Activated CD4-positive, alpha-beta memory T cell treated with anti-CD3 and anti-CD28 coated beads, Interleukin-2, amount 10 ng/mL, durations not matched to agents 7 days and 5 days (primary cell): ENCODE measurements around the gene THSD8. TPM values are rescaled to one million over a fixed set of nuclear protein-coding genes. Genes with fewer than 3 reads are reported as not detected.
A peak's percentile ranks its signal among the peaks of the same experiment; 100 is the strongest.
"Not testable (repeated sequence)": the region's sequence is repeated elsewhere in the genome, so short reads cannot be mapped to it uniquely, and the experiment has no call there.

ENCODE experiments used
- CTCF ChIA-PET: fragments of 350-600 bp; sonication (Branson Sonifier 250); formaldehyde crosslinking; loops from one replicate; lab custom pipeline; 2021; ENCODE audit warnings: antibody characterized with exemption, inconsistent platforms; lab: Charles Lee
- POLR2A ChIA-PET: fragments of 350-600 bp; sonication (Branson Sonifier 250); formaldehyde crosslinking; loops from one replicate; lab custom pipeline; 2021; ENCODE audit warnings: antibody characterized with exemption; lab: Charles Lee
- DNase-seq: peaks from one replicate; pipeline ENCODE4 v3.0.0-alpha.2; 2020
- H3K27ac Mint-ChIP-seq: one replicate; pipeline ENCODE4 v1.8.0; 2021; ENCODE audit warnings: mild to moderate bottlenecking, mixed read lengths
- H3K27me3 Mint-ChIP-seq: one replicate; pipeline ENCODE4 v1.8.0; 2021; ENCODE audit warnings: mixed read lengths
- H3K36me3 Mint-ChIP-seq: one replicate; pipeline ENCODE4 v1.8.0; 2021; ENCODE audit warnings: low read depth, mixed read lengths
- H3K4me1 Mint-ChIP-seq: one replicate; pipeline ENCODE4 v1.8.0; 2021; ENCODE audit warnings: mixed read lengths
- H3K4me3 Mint-ChIP-seq: one replicate; pipeline ENCODE4 v1.8.0; 2021; ENCODE audit warnings: mild to moderate bottlenecking, mixed read lengths
- H3K9me3 Mint-ChIP-seq: one replicate; pipeline ENCODE4 v1.8.0; 2021; ENCODE audit warnings: mixed read lengths
- total RNA-seq, 2 experiments: library from RNA; stranded (reverse); gene quantifications; one replicate each; pipeline ENCODE4 v1.2.3, GENCODE V29; 2021

The THSD8 gene
- total RNA-seq, 2 experiments from 2014 or later: 19.2 to 25.5 TPM

DNA sequence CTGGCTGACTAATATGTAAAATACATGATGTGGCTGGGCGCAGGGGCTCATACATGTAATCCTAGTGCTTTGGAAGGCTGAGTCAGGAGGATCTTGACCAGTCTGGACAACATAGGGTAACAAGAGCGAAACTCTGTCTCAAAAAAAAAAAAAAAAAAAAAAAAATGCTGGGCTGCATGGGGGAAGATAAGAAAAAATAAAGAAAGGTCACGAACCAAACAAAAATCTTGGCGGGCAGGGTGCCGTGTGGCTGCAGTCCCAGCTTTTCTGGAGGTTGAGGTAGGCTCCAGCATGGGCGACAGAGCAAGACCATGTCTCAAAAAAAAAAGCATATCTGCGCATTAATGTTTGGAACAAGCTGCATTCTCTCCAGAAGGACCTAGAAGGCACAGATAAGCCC, 13.2 kb downstream of the THSD8 start:
- Mint-ChIP-seq H3K9me3 (no peaks in the 10 kb centered on the region), H3K36me3 (peaks cover 24% of the 10 kb centered on the region), H3K4me3 (no peak overlapping the region), H3K27ac (no peak overlapping the region), H3K4me1 (no peaks in the 10 kb centered on the region), H3K27me3 (no peaks in the 10 kb centered on the region)
- CTCF ChIA-PET: interaction anchor here (0.6 to 0.7 kb wide), 2 partner anchors 14 to 147 kb away, joined by 3 to 6 read pairs; no protein-coding TSS in a partner anchor
- no peak for DNase-seq
- POLR2A ChIA-PET: no interaction called here

GRCh38 chr19:12817188-12817587, 15.3 kb downstream of the THSD8 start:
- POLR2A ChIA-PET: interaction anchor here (1.4 kb wide), 1 partner anchor 24 kb away, joined by 4 read pairs; no protein-coding TSS in a partner anchor

DNA sequence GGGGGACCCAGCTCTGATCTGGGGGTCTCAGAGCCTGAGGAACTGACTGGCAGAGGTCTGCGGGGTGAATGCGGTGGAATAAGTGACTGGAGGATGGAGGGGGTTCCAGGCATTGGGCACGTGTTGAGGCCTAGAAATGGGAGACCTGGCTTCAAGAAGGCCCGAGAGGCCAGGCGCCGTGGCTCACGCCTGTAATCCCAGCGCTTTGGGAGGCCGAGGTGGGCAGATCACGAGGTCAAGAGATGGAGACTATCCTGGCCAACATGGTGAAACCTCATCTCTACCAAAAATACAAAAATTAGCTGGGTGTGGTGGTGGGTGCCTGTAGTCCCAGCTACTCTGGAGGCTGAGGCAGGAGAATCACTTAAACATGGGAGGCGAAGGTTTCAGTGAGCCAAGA, 15.9 kb downstream of the THSD8 start:
- not testable (repeated sequence) for H3K27ac Mint-ChIP-seq, H3K4me3 Mint-ChIP-seq, DNase-seq, H3K9me3 Mint-ChIP-seq, H3K27me3 Mint-ChIP-seq, H3K4me1 Mint-ChIP-seq
- H3K36me3 Mint-ChIP-seq: peaks cover 16% of the 10 kb centered on the region
- ChIA-PET CTCF (interaction anchor here (0.6 to 0.7 kb wide), 2 partner anchors 45 to 207 kb away, joined by 3 to 4 read pairs; partner anchors contain the start of genes ZNF490 and ZNF791), POLR2A (interaction anchor here (1.4 kb wide), 1 partner anchor 25 kb away, joined by 4 read pairs; no protein-coding TSS in a partner anchor)

More at GRCh38 chr19:12817188-12817587, 15.3 kb downstream of the THSD8 start:
- H3K4me1 Mint-ChIP-seq, H3K9me3 Mint-ChIP-seq, CTCF ChIA-PET, H3K27me3 Mint-ChIP-seq, DNase-seq, H3K27ac Mint-ChIP-seq, H3K4me3 Mint-ChIP-seq: not testable (repeated sequence)
- peaks cover 20% of the 10 kb centered on the region for H3K36me3 Mint-ChIP-seq

- POLR2A ChIA-PET: no interaction called here
- Mint-ChIP-seq H3K9me3 (no peaks in the 10 kb centered on the region), H3K4me3 (no peak overlapping the region), H3K36me3 (no peaks in the 10 kb centered on the region), H3K4me1 (peaks cover 9% of the 10 kb centered on the region), H3K27me3 (peaks cover 11% of the 10 kb centered on the region), H3K27ac (no peak overlapping the region)
- CTCF ChIA-PET: interaction anchor here (1.0 kb wide), 1 partner anchor 62 kb away, joined by 3 read pairs; no protein-coding TSS in a partner anchor
- DNase-seq: no peak
These were observed 19.9 kb downstream of the THSD8 start for GRCh38 chr19:12821761-12822160.

DNA sequence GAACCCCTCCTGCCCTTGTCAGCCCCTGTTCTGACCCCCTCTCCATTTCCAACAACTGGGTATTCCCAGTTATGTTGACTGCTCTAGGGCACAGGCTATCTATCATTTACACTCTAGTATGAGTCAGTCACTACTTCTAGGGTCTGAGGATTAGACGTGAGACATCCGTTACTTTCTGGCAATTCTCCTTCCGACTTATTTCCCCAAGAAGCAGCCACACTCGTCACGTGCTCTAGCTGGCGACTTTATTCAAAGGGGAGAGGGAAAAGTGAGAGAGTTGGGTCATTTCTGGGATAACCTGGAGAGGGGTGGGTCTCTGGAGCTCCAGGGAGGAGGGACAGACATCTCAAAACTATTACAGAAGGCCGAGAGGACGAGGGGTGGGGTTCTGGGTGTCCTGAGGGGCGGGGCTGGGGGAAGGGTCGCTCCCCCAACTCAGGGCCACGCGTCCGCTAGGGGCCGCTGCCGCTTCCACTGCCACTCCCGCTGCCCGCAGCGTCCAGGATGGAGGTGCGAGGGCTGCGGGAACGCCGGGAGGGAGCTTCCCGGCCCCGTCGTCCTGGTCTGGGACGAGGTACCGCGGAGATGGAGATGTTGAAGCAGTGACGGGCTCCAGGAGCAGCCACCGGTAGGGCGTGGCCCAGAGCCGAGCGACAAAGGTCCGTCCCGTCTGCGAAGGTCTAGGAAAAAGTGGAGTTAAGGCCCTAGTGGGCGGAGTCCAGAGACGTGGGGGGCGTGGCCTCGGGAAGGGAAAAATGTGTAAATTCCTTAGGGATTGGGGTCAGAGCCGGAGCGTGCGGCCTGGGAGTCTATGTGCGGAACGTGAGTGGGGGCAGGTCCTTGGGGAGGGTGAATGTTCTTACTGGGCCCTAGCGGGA, 23.6 kb downstream of the THSD8 start:
- DNase-seq: no peak
- ChIA-PET CTCF (interaction anchor here (0.6 to 3.5 kb wide), 8 partner anchors 9 to 236 kb away, joined by 3 to 10 read pairs (median 4); no protein-coding TSS in a partner anchor), POLR2A (no interaction called here)
- peaks cover 9% of the 10 kb centered on the region for H3K4me1 Mint-ChIP-seq
- no peaks in the 10 kb centered on the region for H3K36me3 Mint-ChIP-seq
- H3K27ac Mint-ChIP-seq: no peak overlapping the region
- H3K4me3 Mint-ChIP-seq: no peak overlapping the region
- peaks cover 19% of the 10 kb centered on the region for H3K27me3 Mint-ChIP-seq
- no peaks in the 10 kb centered on the region for H3K9me3 Mint-ChIP-seq

DNA sequence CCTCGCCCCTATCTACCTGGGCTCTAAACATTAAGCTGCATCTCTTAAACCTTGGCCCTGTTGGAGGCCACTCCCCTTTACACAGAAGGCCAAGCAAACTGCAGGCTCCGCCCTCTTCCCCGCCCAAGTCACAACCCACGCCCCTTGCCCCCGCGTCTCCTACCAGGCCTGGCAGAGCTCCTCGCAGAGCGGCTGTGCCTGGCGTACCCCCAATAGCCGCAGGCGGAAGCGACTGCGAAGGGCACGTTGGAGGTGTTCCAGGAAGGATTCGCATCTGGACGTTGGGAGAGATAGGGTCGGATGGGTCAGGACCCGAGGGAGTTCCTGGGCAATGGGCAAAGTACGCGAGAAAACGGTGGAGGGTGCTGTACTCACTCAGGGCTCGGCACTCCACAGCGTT, 26.6 kb downstream of the THSD8 start:
- no peak overlapping the region for H3K27ac Mint-ChIP-seq
- ChIA-PET CTCF (interaction anchor here (0.7 to 1.4 kb wide), 3 partner anchors 13 to 21 kb away, joined by 3 read pairs; no protein-coding TSS in a partner anchor), POLR2A (interaction anchor here (1.0 kb wide), 1 partner anchor 36 kb away, joined by 5 read pairs; no protein-coding TSS in a partner anchor)
- peaks cover 26% of the 10 kb centered on the region for H3K4me1 Mint-ChIP-seq
- H3K36me3 Mint-ChIP-seq: no peaks in the 10 kb centered on the region
- DNase-seq: peak; percentile 33
- H3K27me3 Mint-ChIP-seq: peaks cover 41% of the 10 kb centered on the region
- no peaks in the 10 kb centered on the region for H3K9me3 Mint-ChIP-seq
- no peak overlapping the region for H3K4me3 Mint-ChIP-seq

- DNase-seq: no peak
- POLR2A ChIA-PET: no interaction called here
- Mint-ChIP-seq H3K27ac (no peak overlapping the region), H3K27me3 (peaks cover 64% of the 10 kb centered on the region), H3K4me3 (no peak overlapping the region), H3K4me1 (peaks cover 27% of the 10 kb centered on the region), H3K36me3 (no peaks in the 10 kb centered on the region), H3K9me3 (no peaks in the 10 kb centered on the region)
- CTCF ChIA-PET: no interaction called here
These were observed 31.5 kb downstream of the THSD8 start for GRCh38 chr19:12833418-12833737.

GRCh38 chr19:12833738-12834565, 32.1 kb downstream of the THSD8 start:
- peaks cover 29% of the 10 kb centered on the region for H3K4me1 Mint-ChIP-seq
- no peaks in the 10 kb centered on the region for H3K36me3 Mint-ChIP-seq
- H3K4me3 Mint-ChIP-seq: peak overlapping the region; percentile 17
- DNase-seq: peak; percentile 48
- H3K9me3 Mint-ChIP-seq: no peaks in the 10 kb centered on the region
- H3K27me3 Mint-ChIP-seq: peaks cover 67% of the 10 kb centered on the region
- CTCF ChIA-PET: interaction anchor here (0.7 to 0.9 kb wide), 2 partner anchors 28 to 1490 kb away, joined by 3 read pairs; partner anchors contain the start of gene RNASEH2A
- POLR2A ChIA-PET: no interaction called here
- H3K27ac Mint-ChIP-seq: no peak overlapping the region

GRCh38 chr19:12834566-12834943, 32.7 kb downstream of the THSD8 start, which contains the start of gene RTBDN:
Gene RTBDN, minus strand, starts transcription at chr19:12834579. Its CDS starts 4,600 bp downstream, at chr19:12829979.
- Mint-ChIP-seq H3K4me3 (peak within 1 kb of the TSS; percentile 17), H3K4me1 (peaks cover 35% of the 10 kb centered on the region), H3K27me3 (peaks cover 73% of the 10 kb centered on the region), H3K36me3 (no peaks in the 10 kb centered on the region), H3K27ac (no peak within 1 kb of the TSS), H3K9me3 (no peaks in the 10 kb centered on the region)
- CTCF ChIA-PET: interaction anchor here (0.6 to 0.9 kb wide), 3 partner anchors 10 to 1490 kb away, joined by 3 read pairs; partner anchors contain the start of gene RNASEH2A
- DNase-seq: no peak
- POLR2A ChIA-PET: no interaction called here

GRCh38 chr19:12834976-12835757, 33.3 kb downstream of the THSD8 start:
- DNase-seq: peak; percentile 35
- Mint-ChIP-seq H3K27ac (no peak overlapping the region), H3K36me3 (no peaks in the 10 kb centered on the region), H3K9me3 (no peaks in the 10 kb centered on the region), H3K4me1 (peaks cover 40% of the 10 kb centered on the region), H3K4me3 (peak overlapping the region; percentile 17), H3K27me3 (peaks cover 74% of the 10 kb centered on the region)
- CTCF ChIA-PET: interaction anchor here (0.6 to 1.0 kb wide), 6 partner anchors 10 to 1491 kb away, joined by 3 to 6 read pairs (median 3); partner anchors contain the start of gene RNASEH2A
- POLR2A ChIA-PET: no interaction called here

DNA sequence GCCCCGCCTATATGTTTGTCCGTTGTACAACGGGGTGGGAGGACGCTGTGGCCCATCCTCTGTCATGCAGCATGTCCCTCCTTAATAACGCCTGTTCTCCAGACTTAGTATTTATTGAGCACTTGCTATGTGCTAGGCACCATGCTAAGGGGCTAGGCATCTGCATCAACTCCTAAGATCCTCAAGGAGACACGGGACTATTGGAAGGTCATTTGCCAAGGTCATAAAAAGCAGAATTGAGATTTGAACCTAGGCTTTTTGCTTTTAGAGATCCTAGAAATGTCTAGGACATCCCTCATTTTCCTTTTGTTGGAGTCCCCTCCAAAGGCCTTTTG, 34.6 kb downstream of the THSD8 start:
- POLR2A ChIA-PET: interaction anchor here (0.7 to 1.2 kb wide), 2 partner anchors 10 to 34 kb away, joined by 3 read pairs; partner anchors contain the start of genes PRDX2 and THSD8
- H3K27me3 Mint-ChIP-seq: peaks cover 78% of the 10 kb centered on the region
- no peaks in the 10 kb centered on the region for H3K9me3 Mint-ChIP-seq
- H3K27ac Mint-ChIP-seq: peak overlapping the region; percentile 2
- peaks cover 53% of the 10 kb centered on the region for H3K4me1 Mint-ChIP-seq
- no peak for DNase-seq
- H3K36me3 Mint-ChIP-seq: no peaks in the 10 kb centered on the region
- CTCF ChIA-PET: interaction anchor here (1.2 to 1.8 kb wide), 3 partner anchors 11 to 76 kb away, joined by 3 to 15 read pairs (median 4); no protein-coding TSS in a partner anchor
- H3K4me3 Mint-ChIP-seq: no peak overlapping the region

- Mint-ChIP-seq H3K4me3 (no peak overlapping the region), H3K27me3 (peaks cover 77% of the 10 kb centered on the region)
- CTCF ChIA-PET: interaction anchor here (0.7 to 1.8 kb wide), 5 partner anchors 10 to 77 kb away, joined by 3 to 15 read pairs (median 3); no protein-coding TSS in a partner anchor
These were observed 35.4 kb downstream of the THSD8 start for GRCh38 chr19:12837225-12837624.

More at GRCh38 chr19:12837225-12837624, 35.4 kb downstream of the THSD8 start:
- H3K9me3 Mint-ChIP-seq: no peaks in the 10 kb centered on the region
- H3K36me3 Mint-ChIP-seq: no peaks in the 10 kb centered on the region
- no peak for DNase-seq
- H3K4me1 Mint-ChIP-seq: peaks cover 50% of the 10 kb centered on the region
- POLR2A ChIA-PET: interaction anchor here (0.7 to 1.2 kb wide), 2 partner anchors 9 to 35 kb away, joined by 3 read pairs; partner anchors contain the start of genes PRDX2 and THSD8
- H3K27ac Mint-ChIP-seq: no peak overlapping the region
